Mucosa of descending colon (tissue), 3 donors: ENCODE results near the gene PTPRN2. TPM values are rescaled to one million over a fixed set of nuclear protein-coding genes. Genes with fewer than 3 reads are reported as not detected.

Source experiments
- ATAC-seq: fragments of 200-7000 bp; cut with Tn5 transposase; one replicate; pipeline ENCODE4 v1.9.1; 2020; ENCODE audit warnings: mild to moderate bottlenecking, moderate library complexity
- DNase-seq, 3 donors: peaks; one replicate each; pipeline ENCODE4 v3.0.0-alpha.2; 2020
- H3K36me3 ChIP-seq: fragments of 200-600 bp; one replicate; pipeline ENCODE4 v1.8.0; 2021; ENCODE audit warnings: low read depth, mild to moderate bottlenecking
- H3K4me1 ChIP-seq: fragments of 200-600 bp; one replicate; pipeline ENCODE4 v1.8.0; 2021; ENCODE audit warnings: low read depth, mild to moderate bottlenecking
- H3K4me3 ChIP-seq: fragments of 200-600 bp; one replicate; pipeline ENCODE4 v1.8.0; 2021; ENCODE audit warnings: mild to moderate bottlenecking
- H3K9me3 ChIP-seq: fragments of 200-600 bp; one replicate; pipeline ENCODE4 v1.8.0; 2021; ENCODE audit warnings: mild to moderate bottlenecking
- CTCF ChIP-seq: fragments of 200-600 bp; IDR thresholded peaks from one replicate; pipeline ENCODE4 v1.8.0; 2022; ENCODE audit warnings: antibody characterized with exemption, mild to moderate bottlenecking
- intact Hi-C, 2 donors: fragments of 100-400 bp; cut with DNase I in 1 of 2; cut with micrococcal nuclease in 1 of 2; formaldehyde crosslinking; loops; one replicate each; pipeline versions ENCODE4 v1.11.0 to v1.11.1; 2022; cut with DNase I, micrococcal nuclease
- total RNA-seq, 3 donors: library from RNA; stranded (reverse); fragmentation: NEBNext Ultra II Directional in 2 of 3; extraction: Animal tissue kit (Norgen Biotek cat#: 25700) in 2 of 3; gene quantifications; one replicate each; pipeline versions ENCODE4 v1.2.1 to v1.2.4, GENCODE V29; 2021 to 2023
- donor health status: DM: no; HTN: no; CAD: no; lungs with moderate emphysema.
- donor health status: DM: no; HTN: no; CAD: no.
- donor health status: DM: no; HTN: yes; CAD: no.

PTPRN2 gene
- total RNA-seq, 3 donors from 2014 or later: 12.5 to 28.0 (median 26.2) TPM

GRCh38 chr7:158278745-158279320 lies 308.8 kb downstream of the PTPRN2 start:
- Histone ChIP-seq H3K4me1 (no peaks in the 10 kb centered on the region), H3K9me3 (no peaks in the 10 kb centered on the region), H3K4me3 (no peak overlapping the region), H3K36me3 (no peaks in the 10 kb centered on the region)
- DNase-seq (no peak), ATAC-seq (no peak)
- intact Hi-C loops: no loop called here
- TF ChIP-seq CTCF: no peak

- no peaks in the 10 kb centered on the region for H3K4me1 ChIP-seq
- ATAC-seq (no peak), DNase-seq (peak in 1 of 3 donors; percentile 11)
- H3K9me3 ChIP-seq: no peaks in the 10 kb centered on the region
- H3K4me3 ChIP-seq: no peak overlapping the region
- TF ChIP-seq CTCF: no peak
- intact Hi-C loops: no loop called here
- no peaks in the 10 kb centered on the region for H3K36me3 ChIP-seq
These were observed 310.1 kb downstream of the PTPRN2 start for GRCh38 chr7:158277219-158278141.

- DNase-seq: peak in 1 of 3 donors; percentile 12
- no peak overlapping the region for H3K4me3 ChIP-seq
- no peak for ATAC-seq
- intact Hi-C loops: no loop called here
- TF ChIP-seq CTCF: no peak
- H3K36me3 ChIP-seq: no peaks in the 10 kb centered on the region
- no peaks in the 10 kb centered on the region for H3K9me3 ChIP-seq
- H3K4me1 ChIP-seq: no peaks in the 10 kb centered on the region
These were observed 311.0 kb downstream of the PTPRN2 start for GRCh38 chr7:158276414-158277218.

- TF ChIP-seq CTCF: no peak
- no peak for ATAC-seq
These were observed 311.8 kb downstream of the PTPRN2 start for GRCh38 chr7:158275711-158276413.

GRCh38 chr7:158274996-158275395 lies 312.6 kb downstream of the PTPRN2 start:
- H3K36me3 ChIP-seq: no peaks in the 10 kb centered on the region
- no peak for TF ChIP-seq CTCF
- no peaks in the 10 kb centered on the region for H3K4me1 ChIP-seq
- intact Hi-C loops: no loop called here
- no peak overlapping the region for H3K4me3 ChIP-seq
- no peaks in the 10 kb centered on the region for H3K9me3 ChIP-seq
- ATAC-seq: no peak
- peak in 1 of 3 donors; percentile 4 for DNase-seq

More at GRCh38 chr7:158275711-158276413, 311.8 kb downstream of the PTPRN2 start:
- Histone ChIP-seq H3K9me3 (no peaks in the 10 kb centered on the region), H3K4me3 (no peak overlapping the region), H3K36me3 (no peaks in the 10 kb centered on the region), H3K4me1 (no peaks in the 10 kb centered on the region)
- DNase-seq: peak in 1 of 3 donors; percentile 4
- intact Hi-C loops: no loop called here
